ENCODE data around the gene C10orf95. TPM values are rescaled to one million over a fixed set of nuclear protein-coding genes. Genes with fewer than 3 reads are reported as not detected.
A peak's percentile ranks its signal among the peaks of the same experiment; 100 is the strongest.

The C10orf95 gene
- total RNA-seq, 1 donor from 2014 or later: not detected

DNA sequence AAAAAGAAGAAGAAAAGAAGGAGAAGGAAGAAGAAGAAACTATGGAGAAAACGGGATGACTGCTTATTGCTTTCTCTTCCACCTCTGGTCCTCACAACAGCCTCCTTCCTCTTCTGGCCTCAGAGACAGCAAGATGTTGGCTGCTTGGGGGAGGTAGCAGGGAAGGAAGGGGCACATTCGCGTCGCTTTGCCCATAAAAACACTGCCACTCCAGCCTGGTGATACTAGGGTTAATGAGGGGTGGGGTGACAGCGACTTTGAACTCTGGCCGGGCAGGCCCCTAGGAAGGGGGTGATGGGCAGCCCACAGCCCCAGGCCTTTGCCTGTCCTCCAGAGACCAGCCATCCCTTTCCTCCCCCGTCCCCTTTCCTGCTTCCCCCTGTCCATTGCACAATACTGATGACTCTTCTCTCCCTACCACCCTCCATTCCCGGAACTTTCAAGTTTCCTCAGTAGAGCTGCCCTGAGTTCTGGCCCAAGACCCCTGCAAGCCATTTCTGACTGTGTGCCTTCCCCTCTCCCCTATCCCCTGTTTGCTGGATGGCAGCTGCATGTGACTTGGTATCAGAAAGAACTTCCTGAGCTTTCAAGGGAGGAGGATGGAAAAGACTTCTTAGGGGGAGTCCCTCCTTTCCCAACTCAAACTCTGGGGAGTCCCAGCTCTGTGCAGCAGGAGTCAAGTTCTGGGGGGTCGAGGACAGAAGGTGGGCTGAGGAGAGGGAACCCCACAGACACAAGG, 16.8 kb downstream of the C10orf95 start:
- peak; percentile 41 for DNase-seq (ENCODE audit: low spot score)

- no peak for DNase-seq (ENCODE audit: low spot score)
These were observed 17.7 kb downstream of the C10orf95 start for GRCh38 chr10:102433619-102434046.

- peak; percentile 99 for DNase-seq (ENCODE audit: low spot score)
These were observed 19.0 kb downstream of the C10orf95 start, which contains the start of gene CUEDC2 for GRCh38 chr10:102432162-102432950. TSS of gene CUEDC2 (minus strand) at chr10:102432574. CDS start at chr10:102425188, 7,386 bp downstream.

DNA sequence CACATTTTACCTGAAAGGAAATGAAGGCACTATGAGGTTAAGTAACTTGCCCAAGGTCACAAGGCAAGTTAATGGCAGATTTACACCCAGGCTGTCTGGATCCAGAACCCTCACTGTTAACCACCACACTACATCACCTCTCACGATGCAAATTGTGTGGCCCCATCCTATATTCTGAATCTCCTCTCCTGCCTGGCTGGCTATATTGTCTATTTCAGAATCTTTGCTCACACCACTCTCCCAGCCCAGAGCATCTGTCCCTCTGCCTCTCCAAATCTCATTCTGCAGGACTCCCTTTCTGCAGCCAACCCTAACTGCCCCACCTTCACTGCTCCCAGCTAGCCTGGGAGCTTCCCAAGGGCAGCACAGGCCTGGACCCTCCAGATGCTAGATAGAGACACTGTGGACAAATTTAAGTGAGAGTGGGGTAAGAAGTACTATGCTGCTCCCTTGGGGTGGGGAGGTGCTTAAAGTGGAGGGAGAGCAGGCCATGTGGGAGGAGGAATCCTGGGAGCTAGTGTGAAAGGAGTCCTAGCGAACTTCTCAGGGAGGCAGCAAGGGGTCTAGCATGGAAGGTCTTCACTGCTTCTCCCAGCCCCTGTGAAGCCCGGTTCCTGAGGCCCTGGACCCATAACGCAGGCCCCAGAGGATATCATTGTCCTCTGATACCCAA, 19.8 kb downstream of the C10orf95 start:
- peak; percentile 30 for DNase-seq (ENCODE audit: low spot score)

- DNase-seq (ENCODE audit: low spot score): no peak
These were observed 21.9 kb downstream of the C10orf95 start for GRCh38 chr10:102429468-102429867.

GRCh38 chr10:102426803-102427287, 24.5 kb downstream of the C10orf95 start:
- DNase-seq (ENCODE audit: low spot score): no peak

- no peak for DNase-seq (ENCODE audit: low spot score)
These were observed 25.9 kb downstream of the C10orf95 start for GRCh38 chr10:102425444-102425843.

DNA sequence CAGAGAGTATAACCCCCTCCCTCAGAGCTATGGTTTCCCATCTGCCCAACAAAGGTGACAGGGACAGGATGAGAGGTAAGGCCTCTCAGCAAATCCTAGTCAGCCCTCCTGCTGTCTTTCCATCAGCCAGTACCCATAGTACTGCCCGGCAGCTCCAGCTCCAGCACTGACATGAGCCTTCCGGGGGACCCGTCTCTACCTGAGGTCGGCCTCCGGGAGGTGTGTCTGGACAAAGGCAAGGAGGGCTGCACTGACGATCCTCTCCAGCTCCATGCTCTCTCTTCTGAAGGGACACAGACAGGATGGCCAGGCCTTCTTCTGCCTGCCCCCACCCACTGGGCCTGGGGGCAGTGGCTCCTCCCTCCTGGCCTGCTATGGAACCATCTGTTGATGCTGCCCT, 26.4 kb downstream of the C10orf95 start:
- no peak for DNase-seq (ENCODE audit: low spot score)

- DNase-seq (ENCODE audit: low spot score): no peak
These were observed 27.2 kb downstream of the C10orf95 start for GRCh38 chr10:102424145-102424544.

GRCh38 chr10:102423372-102423968, 27.9 kb downstream of the C10orf95 start:
- DNase-seq (ENCODE audit: low spot score): no peak

- DNase-seq (ENCODE audit: low spot score): peak; percentile 63
These were observed 28.7 kb downstream of the C10orf95 start for GRCh38 chr10:102422545-102423129.

GRCh38 chr10:102421757-102422512, 29.4 kb downstream of the C10orf95 start:
- DNase-seq (ENCODE audit: low spot score): no peak

DNA sequence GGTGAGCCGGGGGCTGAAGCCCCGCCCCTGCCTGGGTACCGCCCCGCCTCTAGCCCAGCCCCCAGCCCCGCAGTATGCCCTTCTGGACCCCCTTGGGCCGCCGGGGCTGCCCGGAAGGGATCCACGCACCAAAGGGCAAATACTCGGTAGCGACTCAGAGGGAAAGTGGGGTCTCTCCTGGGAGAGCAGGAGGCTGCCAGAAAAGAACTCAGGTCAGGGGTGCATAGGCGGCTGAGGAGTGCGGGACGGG, 29.9 kb downstream of the C10orf95 start:
- DNase-seq (ENCODE audit: low spot score): no peak

- DNase-seq (ENCODE audit: low spot score): peak; percentile 99
These were observed 30.4 kb downstream of the C10orf95 start, which contains the start of gene FBXL15 for GRCh38 chr10:102420714-102421506. TSS of gene FBXL15 (plus strand) at chr10:102420836. CDS start at chr10:102421130, 294 bp downstream.

DNA sequence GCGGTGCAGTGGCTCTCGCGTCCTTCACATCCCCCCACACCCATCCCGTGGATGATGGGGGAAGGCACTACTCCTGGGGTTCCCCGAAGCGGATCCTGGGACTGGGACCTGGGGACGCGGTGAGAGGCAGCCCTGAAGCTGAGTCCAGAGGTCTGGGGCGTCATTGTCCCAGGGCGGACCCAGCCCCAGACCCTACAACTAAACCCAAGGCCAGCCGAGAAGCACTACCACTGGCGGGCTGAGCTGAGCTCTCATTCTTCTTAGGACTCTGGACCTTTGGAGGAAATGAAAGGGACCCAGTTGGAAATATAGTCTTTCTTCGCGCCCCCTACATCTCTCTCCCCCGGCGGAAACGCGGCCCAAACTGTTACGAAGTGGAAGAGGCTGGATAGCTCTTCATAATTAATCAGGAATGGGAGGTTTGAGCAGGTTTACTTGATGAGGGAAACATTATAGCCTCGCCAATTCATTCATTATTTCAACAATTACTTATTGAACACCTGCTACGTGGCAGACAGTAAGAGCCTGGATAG, 31.1 kb downstream of the C10orf95 start:
- no peak for DNase-seq (ENCODE audit: low spot score)

GRCh38 chr10:102419269-102420180, 31.8 kb downstream of the C10orf95 start:
- DNase-seq (ENCODE audit: low spot score): no peak

GRCh38 chr10:102418622-102419268, 32.6 kb downstream of the C10orf95 start, which contains the start of gene PSD:
TSS of gene PSD (minus strand) at chr10:102418785. CDS start at chr10:102417038, 1,747 bp downstream.
- DNase-seq (ENCODE audit: low spot score): no peak

- no peak for DNase-seq (ENCODE audit: low spot score)
These were observed 34.6 kb downstream of the C10orf95 start for GRCh38 chr10:102416695-102417094.

Measured in umbilical cord (tissue), 2 donors.